ENCODE results near the gene NBAS.
"Not testable (repeated sequence)": the region's sequence is repeated elsewhere in the genome, so short reads cannot be mapped to it uniquely, and the experiment has no call there.

NBAS gene

DNA sequence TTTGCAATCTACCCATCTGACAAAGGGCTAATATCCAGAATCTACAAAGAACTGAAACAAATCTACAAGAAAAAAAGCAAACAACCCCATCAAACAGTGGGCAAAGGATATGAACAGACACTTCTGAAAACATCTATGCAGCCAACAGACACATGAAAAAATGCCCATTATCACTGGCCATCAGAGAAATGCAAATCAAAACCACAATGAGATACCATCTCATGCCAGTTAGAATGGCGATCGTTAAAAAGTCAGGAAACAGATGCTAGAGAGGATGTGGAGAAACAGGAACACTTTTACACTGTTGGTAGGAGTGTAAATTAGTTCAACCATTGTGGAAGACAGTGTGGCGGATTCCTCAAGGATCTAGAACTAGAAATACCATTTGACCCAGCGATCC, 239.7 kb downstream of the NBAS start:
- POLR2A ChIA-PET; CTCF ChIA-PET; H3K27me3 ChIP-seq (replicated peaks in 2 of 5; ENCODE audit: control insufficient read depth in 4 of 5, insufficient read depth in 5 of 5, low read length in 4 of 5); H3K27ac ChIP-seq (ENCODE audit: insufficient read depth in 1 of 2, low read depth in 1 of 2, low read length in 2 of 2, poor library complexity in 1 of 2, severe bottlenecking in 2 of 2); H3K4me3 ChIP-seq (ENCODE audit: control insufficient read depth in 1 of 7, extremely low read depth in 1 of 7, insufficient read depth in 4 of 7, low read depth in 2 of 7, low read length in 6 of 7); H3K4me1 ChIP-seq (ENCODE audit: control extremely low read depth in 1 of 4, control insufficient read depth in 4 of 4, insufficient read depth in 4 of 4, low read length in 3 of 4): not testable (repeated sequence)
- Histone ChIP-seq H3K36me3 (ENCODE audit: control insufficient read depth in 4 of 4, insufficient read depth in 4 of 4, low read length in 3 of 4) (peaks cover 7 to 14% (median 9%) of the 10 kb centered on the region in 4 experiments), H3K9me3 (ENCODE audit: control extremely low read depth in 1 of 5, control insufficient read depth in 4 of 5, insufficient read depth in 2 of 5, low read depth in 1 of 5, low read length in 4 of 5) (peaks cover 0 to 12% (median 4%) of the 10 kb centered on the region in 5 experiments)
- WGBS (ENCODE audit: insufficient coverage), result 7% methylated on average over 3 of the region's 4 CpGs
- peak in 2 of 3 donors; percentile 31 to 62 for DNase-seq

DNA sequence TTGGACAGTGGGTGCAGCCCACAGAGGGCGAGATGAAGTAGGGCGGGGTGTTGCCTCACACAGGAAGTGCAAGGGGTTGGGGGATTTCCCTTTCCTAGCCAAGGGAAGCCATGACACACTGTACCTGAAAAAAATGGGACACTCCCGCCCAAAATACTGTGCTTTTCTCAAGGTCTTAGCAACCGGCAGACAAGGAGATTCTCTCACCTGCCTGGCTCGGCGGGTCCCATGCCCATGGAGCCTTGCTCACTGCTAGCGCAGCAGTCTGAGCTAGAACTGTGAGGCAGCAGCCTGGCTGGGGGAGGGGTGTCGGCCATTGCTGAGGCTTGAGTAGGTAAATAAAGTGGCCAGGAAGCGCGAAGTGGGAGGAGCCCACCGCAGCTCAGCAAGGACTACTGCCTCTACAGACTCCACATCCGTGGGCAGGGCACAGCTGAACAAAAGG, 244.7 kb downstream of the NBAS start:
- Histone ChIP-seq H3K9me3 (ENCODE audit: control extremely low read depth in 1 of 5, control insufficient read depth in 4 of 5, insufficient read depth in 2 of 5, low read depth in 1 of 5, low read length in 4 of 5) (peaks cover 0 to 10% (median 7%) of the 10 kb centered on the region in 5 experiments), H3K27ac (ENCODE audit: insufficient read depth in 1 of 2, low read depth in 1 of 2, low read length in 2 of 2, poor library complexity in 1 of 2, severe bottlenecking in 2 of 2) (no peak overlapping the region), H3K27me3 (replicated peaks in 2 of 5; ENCODE audit: control insufficient read depth in 4 of 5, insufficient read depth in 5 of 5, low read length in 4 of 5) (no peaks in the 10 kb centered on the region), H3K36me3 (ENCODE audit: control insufficient read depth in 4 of 4, insufficient read depth in 4 of 4, low read length in 3 of 4) (peaks cover 2 to 14% (median 6%) of the 10 kb centered on the region in 4 experiments), H3K4me3 (ENCODE audit: control insufficient read depth in 1 of 7, extremely low read depth in 1 of 7, insufficient read depth in 4 of 7, low read depth in 2 of 7, low read length in 6 of 7) (no peak overlapping the region), H3K4me1 (ENCODE audit: control extremely low read depth in 1 of 4, control insufficient read depth in 4 of 4, insufficient read depth in 4 of 4, low read length in 3 of 4) (peaks cover 4 to 20% (median 17%) of the 10 kb centered on the region in 4 experiments)
- 94% methylated on average over 8 of the region's 12 CpGs for WGBS (ENCODE audit: insufficient coverage)
- ChIA-PET POLR2A (no interaction called here), CTCF (no interaction called here)
- DNase-seq, result no peak

DNA sequence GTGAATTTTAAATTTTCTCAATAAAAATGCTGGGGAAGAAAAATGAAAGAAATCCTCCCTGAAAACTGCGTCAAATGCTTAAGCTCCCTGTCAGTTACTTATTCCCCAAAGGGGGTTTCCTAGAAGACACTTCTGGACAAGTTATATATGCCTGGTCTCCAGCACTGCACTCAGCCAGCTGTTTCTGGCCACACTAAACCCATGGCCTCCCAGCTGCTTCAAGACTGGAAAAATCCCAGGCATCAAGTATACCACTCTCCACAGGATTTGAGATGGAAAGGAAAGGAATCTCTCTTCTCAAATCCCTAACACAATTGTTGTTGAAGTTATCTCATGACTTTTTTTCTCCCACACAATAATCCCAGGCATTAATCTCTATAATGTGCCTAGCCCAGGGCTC, 245.7 kb downstream of the NBAS start:
- peaks cover 7 to 30% (median 26%) of the 10 kb centered on the region in 4 experiments for H3K4me1 ChIP-seq (ENCODE audit: control extremely low read depth in 1 of 4, control insufficient read depth in 4 of 4, insufficient read depth in 4 of 4, low read length in 3 of 4)
- no peak overlapping the region for H3K27ac ChIP-seq (ENCODE audit: insufficient read depth in 1 of 2, low read depth in 1 of 2, low read length in 2 of 2, poor library complexity in 1 of 2, severe bottlenecking in 2 of 2)
- DNase-seq, result no peak
- peaks cover 2 to 14% (median 6%) of the 10 kb centered on the region in 4 experiments for H3K36me3 ChIP-seq (ENCODE audit: control insufficient read depth in 4 of 4, insufficient read depth in 4 of 4, low read length in 3 of 4)
- WGBS (ENCODE audit: insufficient coverage), result 100% methylated on average over 1 of the region's 1 CpG
- H3K4me3 ChIP-seq (ENCODE audit: control insufficient read depth in 1 of 7, extremely low read depth in 1 of 7, insufficient read depth in 4 of 7, low read depth in 2 of 7, low read length in 6 of 7), result no peak overlapping the region
- ChIA-PET CTCF (no interaction called here), POLR2A (no interaction called here)
- peaks cover 0 to 10% (median 6%) of the 10 kb centered on the region in 5 experiments for H3K9me3 ChIP-seq (ENCODE audit: control extremely low read depth in 1 of 5, control insufficient read depth in 4 of 5, insufficient read depth in 2 of 5, low read depth in 1 of 5, low read length in 4 of 5)
- H3K27me3 ChIP-seq (replicated peaks in 2 of 5; ENCODE audit: control insufficient read depth in 4 of 5, insufficient read depth in 5 of 5, low read length in 4 of 5), result no peaks in the 10 kb centered on the region

DNA sequence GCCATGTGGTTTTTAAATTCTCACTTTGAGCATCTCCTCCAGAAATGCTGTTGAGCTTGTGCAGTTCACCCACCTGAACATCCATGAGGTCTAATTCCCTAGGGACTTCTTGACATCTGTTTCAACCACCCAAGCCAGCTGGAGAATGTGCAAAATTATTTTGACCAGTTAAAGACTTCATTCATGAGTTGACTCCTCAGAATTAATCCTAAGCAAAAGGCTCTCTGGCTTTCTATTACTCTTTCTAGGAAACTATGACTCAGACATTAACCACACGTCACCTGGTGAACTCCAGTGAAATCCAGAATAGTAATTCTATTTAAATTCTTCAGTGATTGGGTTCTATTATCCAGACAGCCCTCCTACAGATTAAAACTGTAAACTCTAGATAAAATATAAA, 247.5 kb downstream of the NBAS start:
- CTCF ChIA-PET, result no interaction called here
- peak in 2 of 3 donors; percentile 43 to 68 for DNase-seq

DNA sequence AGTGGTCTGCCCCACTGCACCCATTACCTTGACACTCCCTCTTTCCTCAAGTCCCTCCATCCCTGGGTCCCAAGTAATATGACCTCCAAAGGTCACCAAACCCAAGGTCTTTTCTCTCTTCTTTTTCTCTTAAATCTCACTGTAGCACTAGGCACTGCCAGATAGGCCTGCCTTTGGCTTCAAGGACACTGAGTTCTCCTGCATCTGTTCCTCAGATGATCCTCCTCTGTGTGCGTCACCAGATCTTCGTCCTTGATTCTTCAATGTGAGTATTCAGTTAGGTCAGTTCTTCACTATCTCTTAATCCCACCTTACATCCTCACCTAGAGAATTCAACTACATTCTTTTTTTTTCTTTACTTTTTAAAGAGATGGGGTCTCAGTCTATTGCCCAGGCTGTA, 249.2 kb downstream of the NBAS start:
- Histone ChIP-seq H3K27ac (ENCODE audit: insufficient read depth in 1 of 2, low read depth in 1 of 2, low read length in 2 of 2, poor library complexity in 1 of 2, severe bottlenecking in 2 of 2) (peak overlapping the region in 1 of 2 experiments; percentile 58), H3K4me3 (ENCODE audit: control insufficient read depth in 1 of 7, extremely low read depth in 1 of 7, insufficient read depth in 4 of 7, low read depth in 2 of 7, low read length in 6 of 7) (peak overlapping the region in 2 of 7 experiments; percentile 25 to 54), H3K27me3 (replicated peaks in 2 of 5; ENCODE audit: control insufficient read depth in 4 of 5, insufficient read depth in 5 of 5, low read length in 4 of 5) (no peaks in the 10 kb centered on the region), H3K36me3 (ENCODE audit: control insufficient read depth in 4 of 4, insufficient read depth in 4 of 4, low read length in 3 of 4) (peaks cover 0 to 17% (median 10%) of the 10 kb centered on the region in 4 experiments), H3K4me1 (ENCODE audit: control extremely low read depth in 1 of 4, control insufficient read depth in 4 of 4, insufficient read depth in 4 of 4, low read length in 3 of 4) (peaks cover 7 to 35% (median 26%) of the 10 kb centered on the region in 4 experiments), H3K9me3 (ENCODE audit: control extremely low read depth in 1 of 5, control insufficient read depth in 4 of 5, insufficient read depth in 2 of 5, low read depth in 1 of 5, low read length in 4 of 5) (peaks cover 0 to 10% (median 4%) of the 10 kb centered on the region in 5 experiments)
- no peak for DNase-seq
- ChIA-PET CTCF (no interaction called here), POLR2A (interaction anchor here (0.6 kb wide), 1 partner anchor 28 kb away, joined by 4 read pairs; no protein-coding TSS in a partner anchor)
- no CpG with 5 or more reads among the region's 2 CpGs for WGBS (ENCODE audit: insufficient coverage)

More for the DNA sequence above, 247.5 kb downstream of the NBAS start:
- Histone ChIP-seq H3K4me1 (ENCODE audit: control extremely low read depth in 1 of 4, control insufficient read depth in 4 of 4, insufficient read depth in 4 of 4, low read length in 3 of 4) (peaks cover 7 to 35% (median 26%) of the 10 kb centered on the region in 4 experiments), H3K27ac (ENCODE audit: insufficient read depth in 1 of 2, low read depth in 1 of 2, low read length in 2 of 2, poor library complexity in 1 of 2, severe bottlenecking in 2 of 2) (no peak overlapping the region), H3K27me3 (replicated peaks in 2 of 5; ENCODE audit: control insufficient read depth in 4 of 5, insufficient read depth in 5 of 5, low read length in 4 of 5) (no peaks in the 10 kb centered on the region), H3K4me3 (ENCODE audit: control insufficient read depth in 1 of 7, extremely low read depth in 1 of 7, insufficient read depth in 4 of 7, low read depth in 2 of 7, low read length in 6 of 7) (no peak overlapping the region), H3K9me3 (ENCODE audit: control extremely low read depth in 1 of 5, control insufficient read depth in 4 of 5, insufficient read depth in 2 of 5, low read depth in 1 of 5, low read length in 4 of 5) (peaks cover 0 to 10% (median 6%) of the 10 kb centered on the region in 5 experiments), H3K36me3 (ENCODE audit: control insufficient read depth in 4 of 4, insufficient read depth in 4 of 4, low read length in 3 of 4) (peaks cover 2 to 14% (median 7%) of the 10 kb centered on the region in 4 experiments)
- WGBS (ENCODE audit: insufficient coverage), result no CpG with 5 or more reads among the region's 1 CpG
- POLR2A ChIA-PET, result no interaction called here

DNA sequence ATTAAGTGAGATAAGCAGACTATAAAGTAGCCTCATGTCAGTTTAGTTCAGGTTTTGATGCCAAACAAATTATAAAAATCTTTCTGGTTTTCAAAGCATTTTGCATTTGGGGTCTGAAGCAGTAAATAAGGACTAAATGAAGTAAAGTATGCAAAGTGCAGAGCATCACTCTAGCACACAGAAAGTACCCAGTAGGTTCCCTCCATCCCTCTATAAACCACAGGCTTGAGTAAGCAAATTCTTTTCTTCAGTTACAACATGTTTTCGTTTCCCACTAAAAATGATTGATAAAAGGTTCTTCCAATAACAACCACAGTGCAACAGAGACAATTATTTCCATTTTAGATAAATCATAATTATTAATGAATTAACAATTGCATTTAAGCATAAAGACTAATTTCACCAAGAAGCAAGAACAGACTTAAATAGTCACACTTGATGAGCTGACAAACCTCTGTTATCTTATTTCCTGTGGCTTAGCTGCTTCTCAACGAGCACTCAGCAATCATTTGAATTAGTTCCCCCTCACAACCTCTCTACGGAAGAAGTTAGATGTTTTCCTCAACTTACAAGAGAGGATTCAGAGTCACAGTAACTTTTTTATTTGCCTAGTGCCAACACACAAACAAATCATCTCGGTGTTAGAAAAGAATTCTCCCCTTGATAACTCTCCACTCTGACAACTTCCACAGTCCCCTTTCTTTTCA, 249.8 kb downstream of the NBAS start:
- H3K9me3 ChIP-seq (ENCODE audit: control extremely low read depth in 1 of 5, control insufficient read depth in 4 of 5, insufficient read depth in 2 of 5, low read depth in 1 of 5, low read length in 4 of 5), result peaks cover 0 to 4% (median 1%) of the 10 kb centered on the region in 5 experiments
- H3K4me3 ChIP-seq (ENCODE audit: control insufficient read depth in 1 of 7, extremely low read depth in 1 of 7, insufficient read depth in 4 of 7, low read depth in 2 of 7, low read length in 6 of 7), result peak overlapping the region in 2 of 7 experiments; percentile 25 to 54
- H3K4me1 ChIP-seq (ENCODE audit: control extremely low read depth in 1 of 4, control insufficient read depth in 4 of 4, insufficient read depth in 4 of 4, low read length in 3 of 4), result peaks cover 7 to 35% (median 26%) of the 10 kb centered on the region in 4 experiments
- H3K36me3 ChIP-seq (ENCODE audit: control insufficient read depth in 4 of 4, insufficient read depth in 4 of 4, low read length in 3 of 4), result peaks cover 0 to 15% (median 9%) of the 10 kb centered on the region in 4 experiments
- CTCF ChIA-PET, result no interaction called here
- H3K27ac ChIP-seq (ENCODE audit: insufficient read depth in 1 of 2, low read depth in 1 of 2, low read length in 2 of 2, poor library complexity in 1 of 2, severe bottlenecking in 2 of 2), result peak overlapping the region in 1 of 2 experiments; percentile 58
- no peaks in the 10 kb centered on the region for H3K27me3 ChIP-seq (replicated peaks in 2 of 5; ENCODE audit: control insufficient read depth in 4 of 5, insufficient read depth in 5 of 5, low read length in 4 of 5)
- DNase-seq, result peak; percentile 25 to 70 (median 26)
- POLR2A ChIA-PET, result no interaction called here
- 0% methylated on average over 4 of the region's 4 CpGs for WGBS (ENCODE audit: insufficient coverage)

DNA sequence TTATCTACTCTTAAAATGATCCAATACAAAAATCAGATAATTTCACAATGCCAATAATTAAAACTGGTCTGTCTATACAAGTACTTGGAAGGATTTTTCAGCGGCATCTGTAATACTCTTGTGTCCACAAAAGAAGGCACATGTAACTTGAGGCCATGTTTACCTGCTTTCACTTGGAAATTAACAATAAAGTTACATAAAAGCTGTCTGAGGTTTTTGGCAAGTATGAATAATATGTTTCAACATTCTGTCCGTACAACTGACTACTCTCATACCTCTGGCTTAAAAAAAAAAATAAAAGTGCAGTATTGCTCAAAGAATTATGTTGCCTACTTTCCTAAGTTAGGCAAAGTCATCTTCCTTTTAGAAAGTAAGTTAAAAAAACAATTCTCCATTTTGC, 253.6 kb downstream of the NBAS start:
- POLR2A ChIA-PET, result no interaction called here
- peaks cover 0 to 8% (median 0%) of the 10 kb centered on the region in 5 experiments for H3K9me3 ChIP-seq (ENCODE audit: control extremely low read depth in 1 of 5, control insufficient read depth in 4 of 5, insufficient read depth in 2 of 5, low read depth in 1 of 5, low read length in 4 of 5)
- no peak overlapping the region for H3K4me3 ChIP-seq (ENCODE audit: control insufficient read depth in 1 of 7, extremely low read depth in 1 of 7, insufficient read depth in 4 of 7, low read depth in 2 of 7, low read length in 6 of 7)
- no peaks in the 10 kb centered on the region for H3K27me3 ChIP-seq (replicated peaks in 2 of 5; ENCODE audit: control insufficient read depth in 4 of 5, insufficient read depth in 5 of 5, low read length in 4 of 5)
- DNase-seq, result no peak
- H3K36me3 ChIP-seq (ENCODE audit: control insufficient read depth in 4 of 4, insufficient read depth in 4 of 4, low read length in 3 of 4), result peaks cover 2 to 36% (median 13%) of the 10 kb centered on the region in 4 experiments
- H3K4me1 ChIP-seq (ENCODE audit: control extremely low read depth in 1 of 4, control insufficient read depth in 4 of 4, insufficient read depth in 4 of 4, low read length in 3 of 4), result peaks cover 3 to 24% (median 17%) of the 10 kb centered on the region in 4 experiments
- no peak overlapping the region for H3K27ac ChIP-seq (ENCODE audit: insufficient read depth in 1 of 2, low read depth in 1 of 2, low read length in 2 of 2, poor library complexity in 1 of 2, severe bottlenecking in 2 of 2)
- CTCF ChIA-PET, result no interaction called here
- 100% methylated on average over 1 of the region's 2 CpGs for WGBS (ENCODE audit: insufficient coverage)

Data from common myeloid progenitor, CD34-positive (primary cell).